Measurements from ENCODE around the gene ASTN2.

DNA sequence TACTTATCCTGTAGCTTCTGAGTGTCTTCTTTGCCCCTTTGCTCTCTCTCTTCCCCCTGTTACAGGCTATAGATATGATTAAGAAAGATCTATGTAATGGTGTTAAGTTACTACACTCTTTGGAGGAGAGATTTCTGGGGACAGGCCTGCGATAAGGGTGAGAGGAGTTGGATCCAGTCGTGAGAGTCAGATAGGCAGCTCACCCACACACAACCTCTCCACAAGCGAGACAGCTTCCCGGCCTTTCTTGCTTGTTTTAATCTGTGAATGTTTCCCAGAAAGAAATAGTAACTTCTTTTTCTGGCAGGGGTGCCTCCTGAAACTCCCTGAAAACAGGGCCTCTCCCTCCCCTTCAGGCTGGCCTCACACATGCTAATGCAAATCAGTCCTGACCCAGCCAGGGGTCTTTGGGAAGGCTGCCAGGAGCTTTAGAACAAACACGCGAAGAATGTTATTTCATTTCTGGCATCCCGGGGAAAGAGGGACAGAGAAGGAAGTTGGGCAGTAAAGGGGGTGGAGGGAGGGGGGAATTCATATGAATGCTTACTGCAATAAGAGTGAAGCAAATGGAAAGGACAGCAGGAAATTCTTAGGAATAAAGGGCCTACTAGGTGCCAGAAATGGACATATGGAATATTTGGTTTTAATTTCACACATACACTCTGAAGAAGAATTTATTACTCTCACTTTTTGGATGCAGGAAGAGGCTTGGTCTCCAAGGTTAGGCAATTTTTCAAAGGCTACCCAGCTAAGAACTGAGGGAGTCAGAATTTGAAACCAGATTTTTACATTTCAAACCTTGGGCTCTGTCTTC, 943.6 kb downstream of the ASTN2 start:
- TF ChIP-seq, protein P1, sequence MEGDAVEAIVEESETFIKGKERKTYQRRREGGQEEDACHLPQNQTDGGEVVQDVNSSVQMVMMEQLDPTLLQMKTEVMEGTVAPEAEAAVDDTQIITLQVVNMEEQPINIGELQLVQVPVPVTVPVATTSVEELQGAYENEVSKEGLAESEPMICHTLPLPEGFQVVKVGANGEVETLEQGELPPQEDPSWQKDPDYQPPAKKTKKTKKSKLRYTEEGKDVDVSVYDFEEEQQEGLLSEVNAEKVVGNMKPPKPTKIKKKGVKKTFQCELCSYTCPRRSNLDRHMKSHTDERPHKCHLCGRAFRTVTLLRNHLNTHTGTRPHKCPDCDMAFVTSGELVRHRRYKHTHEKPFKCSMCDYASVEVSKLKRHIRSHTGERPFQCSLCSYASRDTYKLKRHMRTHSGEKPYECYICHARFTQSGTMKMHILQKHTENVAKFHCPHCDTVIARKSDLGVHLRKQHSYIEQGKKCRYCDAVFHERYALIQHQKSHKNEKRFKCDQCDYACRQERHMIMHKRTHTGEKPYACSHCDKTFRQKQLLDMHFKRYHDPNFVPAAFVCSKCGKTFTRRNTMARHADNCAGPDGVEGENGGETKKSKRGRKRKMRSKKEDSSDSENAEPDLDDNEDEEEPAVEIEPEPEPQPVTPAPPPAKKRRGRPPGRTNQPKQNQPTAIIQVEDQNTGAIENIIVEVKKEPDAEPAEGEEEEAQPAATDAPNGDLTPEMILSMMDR (IDR thresholded peaks at IDR 0.05; ENCODE audit: borderline replicate concordance, extremely low read depth, low read length, poor library complexity, severe bottlenecking), result no peak
- no peak for TF ChIP-seq EZH2 (IDR thresholded peaks at IDR 0.05; ENCODE audit: borderline replicate concordance, low read depth, low read length, severe bottlenecking)

All from DND-41 (cell line).